ENCODE results near the gene UBXN11. TPM values are rescaled to one million over a fixed set of nuclear protein-coding genes. Genes with fewer than 3 reads are reported as not detected.

Gene UBXN11
- total RNA-seq: 10 to 100 TPM; 13.2 to 18.1 TPM

- Histone ChIP-seq H3K27ac (no peak within 1 kb of the TSS), H3K4me1 (replicated peaks) (no peaks in the 10 kb centered on the region), H3K27me3 (replicated peaks; ENCODE audit: insufficient read depth) (no peaks in the 10 kb centered on the region), H3K36me3 (no peaks in the 10 kb centered on the region), H3K9me3 (no peaks in the 10 kb centered on the region), H3K4me3 (peak within 1 kb of the TSS; percentile 65 to 80)
- DNase-seq (ENCODE audit: low spot score): peak; percentile 96
- intact Hi-C loops (cut with DNase I): no loop called here
- TF ChIP-seq POLR2AphosphoS5 (IDR thresholded peaks at IDR 0.05) (peak; percentile 87), CTCF (IDR thresholded peaks at IDR 0.05) (peak in 2 of 4 experiments; percentile 19 to 24), POLR2A (IDR thresholded peaks at IDR 0.05) (no peak)
- 2% methylated on average over 51 of the region's 51 CpGs for WGBS
These were observed at the start of gene UBXN11 for GRCh38 chr1:26306290-26307229. Gene UBXN11 (minus strand): TSS chr1:26306636. CDS start chr1:26302883, 3,753 bp downstream.

GRCh38 chr1:26356106-26356505 lies 49.7 kb upstream of the UBXN11 start:
- peaks cover 5% of the 10 kb centered on the region for H3K4me1 ChIP-seq (replicated peaks)
- H3K27ac ChIP-seq: no peak overlapping the region
- H3K36me3 ChIP-seq: no peaks in the 10 kb centered on the region
- TF ChIP-seq POLR2A (IDR thresholded peaks at IDR 0.05) (no peak), POLR2AphosphoS5 (IDR thresholded peaks at IDR 0.05) (no peak), CTCF (IDR thresholded peaks at IDR 0.05) (no peak)
- whole genome bisulfite sequencing: 86% methylated on average over 5 of the region's 5 CpGs
- peaks cover 7% of the 10 kb centered on the region for H3K27me3 ChIP-seq (replicated peaks; ENCODE audit: insufficient read depth)
- intact Hi-C loops (cut with DNase I): no loop called here
- no peaks in the 10 kb centered on the region for H3K9me3 ChIP-seq
- no peak for DNase-seq (ENCODE audit: low spot score)
- H3K4me3 ChIP-seq: no peak overlapping the region

GRCh38 chr1:26354972-26355371 lies 48.5 kb upstream of the UBXN11 start:
- 88% methylated on average over 8 of the region's 9 CpGs for WGBS
- TF ChIP-seq CTCF (IDR thresholded peaks at IDR 0.05) (no peak), POLR2AphosphoS5 (IDR thresholded peaks at IDR 0.05) (no peak), POLR2A (IDR thresholded peaks at IDR 0.05) (no peak)
- no peak overlapping the region for H3K4me3 ChIP-seq

GRCh38 chr1:26353976-26354820 lies 47.8 kb upstream of the UBXN11 start, which contains the start of gene CRYBG2:
Gene CRYBG2 (minus strand): TSS chr1:26354130. CDS start chr1:26346657, 7,473 bp downstream.
- H3K4me3 ChIP-seq: no peak within 1 kb of the TSS
- no peaks in the 10 kb centered on the region for H3K27me3 ChIP-seq (replicated peaks; ENCODE audit: insufficient read depth)
- TF ChIP-seq POLR2A (IDR thresholded peaks at IDR 0.05) (peak; percentile 30), POLR2AphosphoS5 (IDR thresholded peaks at IDR 0.05) (peak; percentile 34), CTCF (IDR thresholded peaks at IDR 0.05) (no peak)
- H3K27ac ChIP-seq: no peak within 1 kb of the TSS
- H3K36me3 ChIP-seq: no peaks in the 10 kb centered on the region
- H3K4me1 ChIP-seq (replicated peaks): peaks cover 5% of the 10 kb centered on the region
- peak; percentile 57 for DNase-seq (ENCODE audit: low spot score)
- H3K9me3 ChIP-seq: no peaks in the 10 kb centered on the region
- intact Hi-C loops (cut with DNase I): no loop called here
- WGBS: 62% methylated on average over 13 of the region's 21 CpGs

More at GRCh38 chr1:26354972-26355371, 48.5 kb upstream of the UBXN11 start:
- Histone ChIP-seq H3K4me1 (replicated peaks) (peaks cover 5% of the 10 kb centered on the region), H3K9me3 (no peaks in the 10 kb centered on the region), H3K36me3 (no peaks in the 10 kb centered on the region), H3K27ac (no peak overlapping the region), H3K27me3 (replicated peaks; ENCODE audit: insufficient read depth) (no peaks in the 10 kb centered on the region)
- DNase-seq (ENCODE audit: low spot score): no peak
- intact Hi-C loops (cut with DNase I): no loop called here
